Measurements from ENCODE around the gene GRPEL1.

DNA sequence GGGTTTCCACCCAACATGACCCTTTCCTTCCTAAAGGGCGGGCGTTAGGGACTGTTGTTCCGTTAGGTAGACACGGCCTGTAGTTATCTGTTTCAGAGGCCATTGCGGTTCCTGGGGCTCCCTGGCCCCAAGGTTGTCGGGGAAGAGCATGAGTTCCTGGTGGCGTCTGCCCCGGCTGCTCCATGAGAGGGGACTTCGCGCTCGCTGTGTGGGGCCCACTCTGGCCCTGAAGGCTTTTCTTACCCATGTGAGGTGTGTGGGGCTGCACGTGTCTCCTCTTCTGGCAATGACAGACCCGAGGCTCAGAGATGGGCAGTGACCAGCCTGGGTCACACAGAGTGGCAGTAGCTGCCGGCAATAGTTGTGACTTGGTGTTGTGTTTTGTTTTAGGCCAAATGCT, 15.6 kb downstream of the GRPEL1 start:
- TF ChIP-seq ZNF175 (tag by site-specific recombination; IDR thresholded peaks at IDR 0.05) (no peak), ZNF391 (tag by site-specific recombination; IDR thresholded peaks at IDR 0.05; ENCODE audit: borderline replicate concordance, low read depth) (no peak), YY1 (tag by site-specific recombination; IDR thresholded peaks at IDR 0.05) (no peak), HOXA7 (CRISPR knock-in tag; IDR thresholded peaks at IDR 0.05; ENCODE audit: borderline replicate concordance) (no peak)

All from HEK293 (cell line).